GM15510 (cell line): ENCODE data around the gene MYO3B.

Experiments
- POLR2A ChIP-seq: IDR thresholded peaks from 3 replicates; pipeline ENCODE4 v1.6.1; 2011; ENCODE audit warnings: borderline replicate concordance; ENCODE audit not compliant: insufficient read length; ENCODE audit errors: extremely low read depth

Gene MYO3B

GRCh38 chr2:170362313-170362870 is 184.4 kb downstream of the MYO3B start:
- TF ChIP-seq POLR2A, result no peak

DNA sequence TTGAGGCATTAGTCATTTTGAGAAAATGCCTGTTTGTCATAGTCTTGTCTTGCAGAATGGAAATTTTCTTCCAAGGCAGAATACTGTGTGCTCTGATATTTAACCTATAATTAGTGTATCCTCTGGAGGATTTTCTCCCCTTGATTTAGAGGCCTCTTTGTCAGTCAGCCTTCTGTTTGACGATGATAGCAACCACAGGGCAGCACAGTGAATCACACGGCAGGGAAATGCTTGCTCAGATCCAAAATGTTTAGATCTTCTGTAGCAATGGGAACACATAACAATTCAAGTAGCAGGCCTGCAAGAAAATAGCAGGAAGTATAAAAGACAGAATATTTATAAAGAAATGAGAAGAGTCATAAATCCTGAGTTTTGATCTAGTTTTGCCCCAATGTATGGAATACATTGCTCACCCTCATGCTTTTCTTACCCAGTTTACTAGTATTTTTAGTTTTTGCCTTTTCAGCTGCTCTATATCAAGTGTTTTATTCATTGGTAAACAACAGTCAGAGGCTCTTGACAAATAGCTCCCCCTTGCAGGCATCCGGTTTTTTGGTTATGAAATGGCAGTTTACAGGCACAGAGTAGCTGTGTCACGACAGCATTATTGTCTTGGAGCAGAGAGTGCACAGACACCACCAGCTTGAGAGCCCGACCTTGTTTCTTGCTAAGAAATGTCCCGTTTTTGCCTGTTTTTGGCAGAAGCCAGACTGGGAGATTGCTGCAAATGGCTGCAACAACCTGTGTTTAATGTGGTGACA is 185.1 kb downstream of the MYO3B start:
- no peak for TF ChIP-seq POLR2A

GRCh38 chr2:170365003-170365402 is 187.1 kb downstream of the MYO3B start:
- no peak for TF ChIP-seq POLR2A

DNA sequence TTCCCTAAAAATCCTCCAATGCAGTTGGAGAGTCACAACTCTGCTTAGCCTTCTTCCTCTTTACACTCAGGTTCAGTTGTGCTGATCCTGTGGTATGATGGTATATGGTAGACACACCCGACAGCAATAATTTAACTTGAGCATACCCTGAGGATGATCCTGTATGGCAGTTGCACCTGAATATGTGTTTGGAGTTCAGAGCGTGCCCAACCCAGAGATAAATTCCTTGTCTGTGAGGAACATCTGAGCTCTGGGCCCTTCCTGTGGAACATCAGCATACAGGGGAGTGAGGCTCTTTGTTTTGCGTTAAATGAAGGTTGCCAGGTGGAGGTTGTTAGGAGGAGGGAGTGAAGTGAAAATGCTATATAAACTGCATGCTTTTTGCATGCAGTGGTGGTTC is 187.7 kb downstream of the MYO3B start:
- no peak for TF ChIP-seq POLR2A

DNA sequence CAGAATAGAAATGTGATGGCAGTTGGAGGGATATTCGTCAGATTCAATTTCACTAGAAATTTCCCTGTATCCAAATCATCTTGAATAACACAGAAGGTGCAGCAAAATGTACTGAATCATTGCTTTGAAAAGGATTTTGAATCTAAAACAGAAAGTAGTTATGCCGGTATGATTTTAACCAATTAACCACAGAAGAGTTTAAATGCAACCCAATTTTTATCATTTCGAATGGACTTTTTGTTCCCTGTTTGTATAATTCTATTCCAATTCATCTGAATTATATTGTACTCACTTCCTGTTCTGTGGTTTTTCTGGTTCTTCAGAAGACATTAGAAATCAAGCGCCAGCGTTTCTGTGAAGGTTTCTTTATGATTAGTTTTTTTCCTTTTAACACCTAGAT is 190.4 kb downstream of the MYO3B start:
- no peak for TF ChIP-seq POLR2A

DNA sequence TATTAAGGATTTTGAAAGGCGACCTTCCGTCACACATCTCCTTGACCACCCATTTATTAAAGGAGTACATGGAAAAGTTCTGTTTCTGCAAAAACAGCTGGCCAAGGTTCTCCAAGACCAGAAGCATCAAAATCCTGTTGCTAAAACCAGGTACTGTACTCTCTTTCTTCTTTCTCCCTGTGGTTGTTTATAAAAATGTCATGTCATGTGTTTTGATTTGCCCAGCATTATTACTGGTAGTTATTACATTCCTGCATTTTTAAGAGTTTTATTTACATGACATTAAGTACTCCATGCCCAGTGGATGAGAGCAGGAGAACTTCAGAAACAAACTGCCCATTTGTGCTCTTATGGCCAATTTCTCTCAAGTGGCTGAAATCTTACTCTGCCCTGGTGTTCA is 191.3 kb downstream of the MYO3B start:
- TF ChIP-seq POLR2A, result no peak

DNA sequence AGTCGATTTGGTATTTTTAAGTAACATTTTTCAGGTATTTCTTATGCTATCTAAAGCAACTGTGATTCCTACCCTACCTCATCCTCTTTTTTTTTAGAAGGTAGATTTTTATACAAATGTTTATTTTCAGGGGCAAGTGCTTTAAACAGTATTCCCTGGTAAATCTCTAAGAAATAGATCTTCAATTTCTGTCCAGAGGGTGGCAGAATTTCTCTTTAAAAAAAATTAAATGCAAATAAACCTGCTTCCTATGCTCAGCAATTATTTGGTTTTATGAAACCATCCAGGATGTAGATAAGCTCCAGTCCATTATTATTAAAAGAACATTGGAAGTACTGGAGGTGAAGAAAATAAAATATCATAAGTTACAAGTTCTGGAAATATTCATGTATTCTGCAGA is 191.9 kb downstream of the MYO3B start:
- no peak for TF ChIP-seq POLR2A

DNA sequence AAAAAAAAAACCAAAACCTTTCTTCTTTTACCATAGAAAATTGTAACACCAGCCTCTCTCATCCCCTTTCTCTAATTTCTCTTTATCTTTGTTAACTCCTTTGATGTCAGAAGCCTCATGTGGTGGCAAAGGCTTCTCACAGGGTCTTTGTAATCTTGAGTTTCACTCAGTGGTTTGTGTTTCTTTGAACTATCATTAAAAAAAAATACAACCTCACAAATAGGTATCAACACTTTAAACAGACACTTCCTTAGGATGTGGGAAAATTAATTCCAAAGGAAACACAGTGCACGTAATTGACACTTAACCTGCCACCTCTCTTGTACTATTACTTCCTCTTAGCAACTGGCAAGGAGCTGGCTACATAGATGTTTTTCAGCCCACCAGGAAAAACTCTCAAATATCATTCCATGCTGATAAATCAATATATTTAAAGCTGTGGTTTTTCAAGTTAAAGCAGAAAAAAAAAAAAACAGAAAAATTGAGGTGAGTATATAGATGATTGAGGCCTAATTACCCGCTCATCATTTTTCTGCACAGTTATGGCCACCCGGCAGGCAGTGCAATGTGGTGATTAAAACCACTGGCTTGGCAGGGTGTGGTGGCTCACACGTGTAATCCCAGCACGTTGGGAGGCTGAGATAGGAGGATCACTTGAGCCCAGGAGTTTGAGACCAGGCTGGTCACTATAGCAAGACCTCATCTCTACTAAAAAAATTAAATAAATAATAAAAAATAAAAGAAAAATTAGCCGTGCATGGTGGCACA is 193.5 kb downstream of the MYO3B start:
- no peak for TF ChIP-seq POLR2A

- no peak for TF ChIP-seq POLR2A
Measured at GRCh38 chr2:170375192-170375591, 197.2 kb downstream of the MYO3B start.

- TF ChIP-seq POLR2A, result no peak
Measured at GRCh38 chr2:170377500-170378207, 199.7 kb downstream of the MYO3B start.

- no peak for TF ChIP-seq POLR2A
Measured at GRCh38 chr2:170380267-170380666, 202.3 kb downstream of the MYO3B start.

GRCh38 chr2:170381678-170382077 is 203.7 kb downstream of the MYO3B start:
- no peak for TF ChIP-seq POLR2A

DNA sequence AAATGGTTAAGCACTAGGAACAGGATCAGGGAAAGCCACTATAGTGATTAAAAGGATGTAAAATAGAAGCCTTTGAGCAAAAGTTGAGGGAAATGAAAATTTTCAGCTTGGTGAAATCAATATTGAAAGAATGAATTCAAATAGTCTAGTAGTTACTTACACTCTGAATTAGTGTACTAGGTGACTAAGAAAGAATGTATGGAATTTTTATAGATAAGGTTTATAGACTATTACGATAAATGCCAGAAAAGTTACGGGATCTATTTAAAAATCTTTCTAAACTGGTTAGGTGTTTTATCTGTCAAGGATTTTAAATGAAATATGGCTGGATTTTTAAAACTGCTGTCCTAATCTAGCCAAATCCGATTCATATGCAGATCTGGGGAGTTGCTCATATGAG is 208.6 kb downstream of the MYO3B start:
- TF ChIP-seq POLR2A, result no peak

- no peak for TF ChIP-seq POLR2A
Measured at GRCh38 chr2:170391018-170391417, 213.1 kb downstream of the MYO3B start.

DNA sequence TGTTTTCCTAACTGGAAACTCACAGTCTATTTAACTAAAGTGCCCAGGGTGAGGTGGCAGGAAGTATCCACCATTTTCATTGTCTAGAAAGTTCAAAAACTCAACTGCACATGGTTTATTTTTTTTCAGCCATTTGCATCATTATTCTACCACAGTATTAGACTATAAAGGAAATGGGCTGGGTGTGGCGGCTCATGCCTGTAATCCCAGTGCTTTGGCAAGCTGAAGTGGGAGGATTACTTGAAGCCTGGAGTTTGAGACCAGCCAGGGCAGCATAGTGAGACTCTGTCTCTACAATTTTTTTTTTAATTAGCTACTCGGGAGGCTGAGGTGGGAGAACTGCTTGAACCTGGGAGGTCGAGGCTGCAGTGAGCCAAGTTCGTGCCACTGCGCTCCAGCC is 213.8 kb downstream of the MYO3B start:
- no peak for TF ChIP-seq POLR2A
